ENCODE results near the gene ZNF497. TPM values are rescaled to one million over a fixed set of nuclear protein-coding genes. Genes with fewer than 3 reads are reported as not detected.

The ZNF497 gene
- total and polyA plus RNA-seq, 2 of the 13 experiments (the other 11 are each of a cell fraction or from before 2014, with no cell fraction given): 1.5 to 1.9 TPM

GRCh38 chr19:58382997-58383603 is 20.5 kb upstream of the ZNF497 start:
- Histone ChIP-seq H3K79me2 (ENCODE audit: insufficient read depth, low read length) (peaks cover 18% of the 10 kb centered on the region), H2AFZ (ENCODE audit: low read length) (no peak overlapping the region), H3K4me1 (ENCODE audit: insufficient read depth, low read length) (peaks cover 37% of the 10 kb centered on the region), H3K9ac (ENCODE audit: insufficient read depth, low read depth, low read length) (no peak overlapping the region), H3K9me3 (ENCODE audit: low read length) (no peaks in the 10 kb centered on the region), H4K20me1 (ENCODE audit: insufficient read depth, low read length) (peaks cover 10% of the 10 kb centered on the region), H3K36me3 (replicated peaks in 1 of 2; ENCODE audit: control insufficient read depth in 1 of 2, insufficient read depth in 2 of 2, low read length in 2 of 2) (peaks cover 0 to 4% of the 10 kb centered on the region in 2 experiments; a peak in 2 of 5 replicates), H3K4me2 (ENCODE audit: low read depth, low read length) (no peak overlapping the region), H3K4me3 (replicated peaks in 1 of 3; ENCODE audit: insufficient read depth in 1 of 3, low read depth in 2 of 3, low read length in 3 of 3) (no peak overlapping the region), H3K27ac (ENCODE audit: extremely low read length, insufficient read depth, low read length) (no peak overlapping the region), H3K27me3 (ENCODE audit: control insufficient read depth in 1 of 2, insufficient read depth in 2 of 2, low read length in 2 of 2) (no peaks in the 10 kb centered on the region; a peak in 1 of 5 replicates)
- DNase-seq (ENCODE audit: low spot score) (no peak), FAIRE-seq (no peak), ATAC-seq (no peak)
- in situ Hi-C loops (cut with HindIII; ENCODE audit: extremely low pct_ligation_motif_present, low pct_unique_long_range_greater_than_20kb) (no loop called here), intact Hi-C loops (cut with micrococcal nuclease; ENCODE audit: unreplicated experiment) (no loop called here)
- ChIA-PET CTCF (ENCODE audit: low intra/inter-chr PET ratio, low total read pairs) (no interaction called here), POLR2A (no interaction called here)
- TF ChIP-seq NFATC3 (CRISPR knock-in tag; IDR thresholded peaks at IDR 0.05) (no peak), RBM22 (optimal IDR thresholded peaks at IDR 0.05; ENCODE audit: low read length) (peak; percentile 42)
- no TSS peak for BruUV-seq (replicated peaks)
- WGBS (ENCODE audit: low lambda C conversion rate): 100% methylated on average over 2 of the region's 6 CpGs

- intact Hi-C loops (cut with micrococcal nuclease; ENCODE audit: unreplicated experiment): loop anchor here (2.0 kb wide), 1 partner anchor 19 kb away; the partner anchor contains the start of gene ZNF497
- in situ Hi-C loops (cut with HindIII; ENCODE audit: extremely low pct_ligation_motif_present, low pct_unique_long_range_greater_than_20kb): no loop called here
- Histone ChIP-seq H3K4me1 (ENCODE audit: insufficient read depth, low read length) (peaks cover 32% of the 10 kb centered on the region), H3K36me3 (replicated peaks in 1 of 2; ENCODE audit: control insufficient read depth in 1 of 2, insufficient read depth in 2 of 2, low read length in 2 of 2) (no peaks in the 10 kb centered on the region), H3K4me2 (ENCODE audit: low read depth, low read length) (peak overlapping the region; percentile 100), H3K79me2 (ENCODE audit: insufficient read depth, low read length) (peaks cover 8% of the 10 kb centered on the region), H3K27me3 (ENCODE audit: control insufficient read depth in 1 of 2, insufficient read depth in 2 of 2, low read length in 2 of 2) (no peaks in the 10 kb centered on the region), H4K20me1 (ENCODE audit: insufficient read depth, low read length) (no peaks in the 10 kb centered on the region), H3K9ac (ENCODE audit: insufficient read depth, low read depth, low read length) (peak overlapping the region; percentile 84), H3K27ac (ENCODE audit: extremely low read length, insufficient read depth, low read length) (peak overlapping the region; percentile 86), H2AFZ (ENCODE audit: low read length) (no peak overlapping the region), H3K4me3 (replicated peaks in 1 of 3; ENCODE audit: insufficient read depth in 1 of 3, low read depth in 2 of 3, low read length in 3 of 3) (peak overlapping the region; percentile 56 to 81 (median 74)), H3K9me3 (ENCODE audit: low read length) (no peaks in the 10 kb centered on the region)
- no TSS peak for BruUV-seq (replicated peaks)
- CTCF ChIA-PET (ENCODE audit: low intra/inter-chr PET ratio, low total read pairs): no interaction called here
- WGBS (ENCODE audit: low lambda C conversion rate): 31% methylated on average over 26 of the region's 26 CpGs
- POLR2A ChIA-PET: interaction anchor here (0.5 to 1.6 kb wide), 5 partner anchors 19 to 138 kb away, joined by 3 to 8 read pairs (median 4); partner anchors contain the start of genes ZBTB45, ZNF497, ZNF584 and ZSCAN22
- FAIRE-seq: no peak
- TF ChIP-seq HNF4G (IDR thresholded peaks at IDR 0.05; ENCODE audit: borderline replicate concordance, low read depth, low read length) (no peak), HNF4G (CRISPR knock-in tag; IDR thresholded peaks at IDR 0.05; ENCODE audit: borderline replicate concordance, low read depth) (no peak)
- TF ChIP-seq, protein P1, sequence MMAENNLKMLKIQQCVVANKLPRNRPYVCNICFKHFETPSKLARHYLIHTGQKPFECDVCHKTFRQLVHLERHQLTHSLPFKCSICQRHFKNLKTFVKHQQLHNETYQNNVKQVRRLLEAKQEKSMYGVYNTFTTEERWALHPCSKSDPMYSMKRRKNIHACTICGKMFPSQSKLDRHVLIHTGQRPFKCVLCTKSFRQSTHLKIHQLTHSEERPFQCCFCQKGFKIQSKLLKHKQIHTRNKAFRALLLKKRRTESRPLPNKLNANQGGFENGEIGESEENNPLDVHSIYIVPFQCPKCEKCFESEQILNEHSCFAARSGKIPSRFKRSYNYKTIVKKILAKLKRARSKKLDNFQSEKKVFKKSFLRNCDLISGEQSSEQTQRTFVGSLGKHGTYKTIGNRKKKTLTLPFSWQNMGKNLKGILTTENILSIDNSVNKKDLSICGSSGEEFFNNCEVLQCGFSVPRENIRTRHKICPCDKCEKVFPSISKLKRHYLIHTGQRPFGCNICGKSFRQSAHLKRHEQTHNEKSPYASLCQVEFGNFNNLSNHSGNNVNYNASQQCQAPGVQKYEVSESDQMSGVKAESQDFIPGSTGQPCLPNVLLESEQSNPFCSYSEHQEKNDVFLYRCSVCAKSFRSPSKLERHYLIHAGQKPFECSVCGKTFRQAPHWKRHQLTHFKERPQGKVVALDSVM (CRISPR knock-in tag; IDR thresholded peaks at IDR 0.05): peak; percentile 21; the same call in 1 of the 2 replicates
- DNase-seq (ENCODE audit: low spot score): no peak
- ATAC-seq: no peak
These were observed 19.1 kb upstream of the ZNF497 start for GRCh38 chr19:58381460-58382212.
